ENCODE results near the gene SOX12. TPM values are rescaled to one million over a fixed set of nuclear protein-coding genes. Genes with fewer than 3 reads are reported as not detected.
"Not testable (repeated sequence)": the region's sequence is repeated elsewhere in the genome, so short reads cannot be mapped to it uniquely, and the experiment has no call there.

Gene SOX12
- polyA plus RNA-seq, 1 donor = 24.1 TPM

DNA sequence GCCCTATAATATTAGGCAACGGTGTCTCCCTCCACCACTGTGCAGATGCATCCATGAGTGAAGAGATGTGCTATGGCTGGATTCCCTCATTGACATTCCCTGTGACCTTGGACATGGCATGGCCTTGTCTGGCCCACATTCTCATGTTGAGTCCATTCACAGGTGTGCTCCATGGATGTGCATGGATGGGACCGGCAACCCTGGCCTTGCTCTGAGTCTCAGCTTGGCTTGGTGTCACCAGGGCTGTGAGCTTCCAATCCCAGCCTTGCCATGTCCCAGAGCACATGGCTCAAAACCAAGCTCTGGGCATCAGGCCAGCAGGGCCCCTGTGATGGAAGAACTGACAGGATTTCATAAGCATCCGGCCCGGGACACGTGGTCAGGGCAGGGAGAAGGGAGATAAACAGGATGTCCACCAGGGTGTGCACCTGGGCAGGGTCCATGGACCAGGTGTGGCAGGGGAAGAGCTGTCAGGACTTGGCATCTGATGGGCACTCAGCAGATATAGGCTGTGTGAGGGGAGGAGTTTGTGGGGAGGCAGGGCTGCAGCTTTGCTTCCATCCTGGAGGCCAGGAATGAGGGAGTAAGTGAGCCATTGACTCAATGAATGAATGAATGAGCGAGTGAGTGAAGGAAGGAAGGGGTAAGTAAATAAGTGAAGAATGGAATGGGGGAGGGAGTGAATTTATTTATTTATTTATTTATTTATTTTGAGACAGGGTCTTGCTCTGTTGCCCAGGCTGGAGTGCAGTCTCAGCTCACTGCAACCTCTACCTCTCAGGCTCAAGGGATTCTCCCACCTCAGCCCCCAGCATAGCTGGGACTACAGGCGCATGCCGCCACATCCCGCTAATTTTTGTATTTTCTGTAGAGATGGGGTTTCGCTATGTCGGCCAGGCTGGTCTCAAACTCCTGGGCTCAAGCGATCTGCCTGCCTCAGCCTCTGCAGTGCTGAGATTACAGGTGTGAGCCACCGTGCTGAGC, 37.2 kb downstream of the SOX12 start:
- no peak for DNase-seq (ENCODE audit: low read depth)

DNA sequence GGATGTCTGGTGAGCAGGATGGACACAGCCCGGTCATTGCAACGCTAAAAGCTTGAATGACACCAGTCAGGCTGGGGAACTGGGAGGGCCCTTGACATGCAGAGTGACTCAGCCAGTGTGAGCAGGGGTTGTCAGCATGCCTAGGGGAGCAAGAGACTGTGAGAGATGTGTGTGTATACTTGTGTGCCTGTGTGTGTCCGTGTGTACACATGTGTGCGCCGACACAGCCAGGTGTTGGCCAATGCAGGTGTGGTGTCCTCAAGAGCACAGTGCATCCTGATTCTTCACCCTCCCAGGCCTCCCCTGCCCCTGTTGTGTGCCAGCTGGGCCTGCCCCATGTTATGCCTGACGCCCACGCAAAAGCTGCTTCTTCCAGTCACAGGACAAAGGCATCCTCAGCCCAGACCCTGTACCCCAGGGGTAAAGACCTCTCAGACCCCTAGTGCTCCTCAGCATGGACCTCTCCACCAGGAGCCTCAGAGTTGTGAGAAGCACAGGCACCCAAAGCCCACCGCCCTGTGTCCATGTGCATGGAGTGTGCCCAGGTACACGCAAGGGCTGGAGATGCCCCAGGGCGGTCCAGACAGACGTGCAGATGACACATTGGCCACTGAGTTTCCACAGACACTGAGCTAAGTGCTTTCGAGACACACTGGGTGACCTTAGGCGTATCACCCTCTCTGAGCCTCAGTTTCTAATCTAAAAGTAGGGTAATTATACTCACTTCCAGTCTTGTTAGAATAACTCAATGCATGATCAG, 38.1 kb downstream of the SOX12 start:
- no peak for DNase-seq (ENCODE audit: low read depth)

DNA sequence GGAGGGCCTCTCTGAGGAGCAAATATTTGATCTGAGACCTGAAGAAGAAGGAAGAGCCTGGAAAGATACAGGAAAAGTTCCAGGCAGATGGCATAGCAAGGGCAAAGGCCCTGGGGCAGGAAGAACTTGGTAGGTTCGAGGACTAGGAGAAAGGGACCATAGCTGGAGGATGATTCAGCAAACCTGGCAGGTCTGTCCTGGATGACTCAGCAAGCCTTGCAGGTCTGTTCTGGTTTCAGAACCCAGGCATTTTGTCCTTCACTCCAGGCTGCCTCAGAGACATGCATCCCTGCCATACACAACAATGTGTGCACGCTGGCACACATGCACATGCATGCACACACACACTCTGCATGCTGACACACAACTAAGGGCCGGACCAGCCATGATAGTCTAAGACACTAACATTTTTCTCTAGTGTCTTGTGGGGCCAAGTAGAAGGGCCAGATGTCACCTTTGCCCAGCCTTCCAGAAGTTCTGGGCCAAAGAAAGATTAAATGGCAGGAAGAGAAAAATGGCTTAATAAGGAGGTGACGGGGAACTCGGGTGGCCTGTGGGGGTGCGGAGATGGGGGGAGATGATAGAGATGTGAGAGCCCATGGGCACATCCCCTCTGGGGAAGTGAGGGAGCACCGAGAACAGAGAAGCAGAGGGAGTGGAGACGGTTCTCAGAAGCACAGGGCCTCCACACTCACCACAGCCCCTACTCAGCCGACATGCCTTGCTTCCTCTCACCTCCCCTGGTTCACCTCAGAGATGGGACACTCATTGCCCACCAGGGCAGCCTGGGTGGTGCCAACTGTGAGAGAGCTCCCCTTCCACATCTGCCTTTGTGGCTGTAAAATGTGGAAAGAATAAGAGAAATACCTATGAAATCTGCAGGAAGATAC, 39.8 kb downstream of the SOX12 start:
- no peak for DNase-seq (ENCODE audit: low read depth)

DNA sequence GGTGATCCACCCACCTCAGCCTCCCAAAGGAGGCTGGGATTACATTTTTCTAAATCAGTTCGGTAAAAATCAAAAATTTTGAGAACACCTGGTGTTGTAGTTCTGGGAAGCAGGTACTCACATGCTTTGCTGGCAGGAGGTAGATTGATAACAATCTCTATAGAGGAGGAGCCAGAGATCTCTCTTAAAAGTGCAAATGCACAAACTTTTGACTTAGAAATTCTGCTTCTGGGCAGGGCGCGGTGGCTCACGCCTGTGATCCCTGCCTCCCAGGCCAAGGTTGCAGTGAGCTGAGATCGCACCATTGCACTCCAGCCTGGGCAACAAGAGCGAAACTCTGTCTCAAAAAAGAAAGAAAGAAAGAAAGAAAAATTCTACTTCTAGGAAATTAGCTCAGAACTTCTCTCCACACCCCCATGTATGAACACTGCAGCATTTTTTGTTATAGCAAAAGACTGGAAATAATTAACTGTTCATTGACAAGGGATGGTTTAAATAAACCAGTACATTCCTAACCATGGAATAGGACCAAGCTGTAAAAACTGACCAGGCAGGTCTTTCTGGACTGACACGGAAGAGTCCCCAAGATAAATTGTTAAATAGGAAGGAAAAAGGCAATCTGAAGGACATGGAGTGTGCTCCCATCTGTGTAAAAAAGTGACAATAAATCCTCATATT, 40.8 kb downstream of the SOX12 start:
- no peak for DNase-seq (ENCODE audit: low read depth)

DNA sequence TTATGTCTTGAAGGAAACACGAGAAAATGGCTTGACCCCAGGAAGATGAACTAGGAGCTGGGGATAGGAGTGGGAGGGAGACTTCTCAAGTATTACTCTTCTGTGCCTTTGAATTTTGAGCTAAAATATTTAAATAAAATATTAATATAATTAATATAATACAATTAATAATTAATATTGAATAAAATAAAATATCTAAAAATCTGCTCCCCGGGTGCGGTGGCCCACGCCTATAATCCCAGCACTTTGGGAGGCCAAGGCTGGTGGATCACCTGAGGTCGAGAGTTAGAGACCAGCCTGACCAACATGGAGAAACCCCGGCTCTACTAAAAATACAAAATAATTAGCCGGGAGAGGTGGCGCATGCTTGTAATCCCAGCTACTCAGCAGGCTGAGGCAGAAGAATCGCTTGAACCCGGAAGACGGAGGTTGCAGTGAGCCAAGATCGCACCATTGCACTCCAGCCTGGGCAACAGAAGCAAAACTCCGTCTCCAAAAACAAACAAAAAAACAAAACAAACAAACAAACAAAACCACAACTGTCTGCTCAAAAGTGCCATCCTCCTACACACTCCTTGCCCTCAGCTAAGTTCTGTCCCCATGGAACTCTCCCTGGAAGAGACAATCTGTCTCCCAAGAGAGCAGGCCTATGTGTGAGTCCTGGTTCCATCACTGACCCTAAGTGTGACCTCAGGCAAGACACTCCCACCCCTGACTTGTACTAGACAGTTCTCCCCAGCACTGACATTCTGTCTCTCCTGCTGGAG, 41.5 kb downstream of the SOX12 start:
- no peak for DNase-seq (ENCODE audit: low read depth)

DNA sequence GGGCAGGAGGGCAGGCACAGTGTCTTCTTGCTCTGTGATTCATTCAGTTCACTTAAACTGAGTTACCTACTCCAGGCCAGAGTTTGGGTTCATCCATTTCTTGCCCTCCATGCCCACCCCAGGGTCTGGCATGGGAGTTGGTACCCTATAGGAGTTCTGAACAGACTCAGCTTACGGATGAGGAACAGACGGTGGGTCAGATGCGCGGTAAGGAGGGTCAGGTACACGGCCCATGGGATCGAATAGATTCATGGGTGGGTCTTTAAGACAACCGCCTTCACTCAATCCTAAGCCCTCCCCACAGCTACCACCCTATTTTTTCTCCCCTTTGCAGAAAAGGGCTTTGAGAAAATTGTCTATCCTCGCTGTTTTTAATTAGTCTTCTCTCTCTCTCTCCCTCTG, 42.1 kb downstream of the SOX12 start:
- no peak for DNase-seq (ENCODE audit: low read depth)

DNA sequence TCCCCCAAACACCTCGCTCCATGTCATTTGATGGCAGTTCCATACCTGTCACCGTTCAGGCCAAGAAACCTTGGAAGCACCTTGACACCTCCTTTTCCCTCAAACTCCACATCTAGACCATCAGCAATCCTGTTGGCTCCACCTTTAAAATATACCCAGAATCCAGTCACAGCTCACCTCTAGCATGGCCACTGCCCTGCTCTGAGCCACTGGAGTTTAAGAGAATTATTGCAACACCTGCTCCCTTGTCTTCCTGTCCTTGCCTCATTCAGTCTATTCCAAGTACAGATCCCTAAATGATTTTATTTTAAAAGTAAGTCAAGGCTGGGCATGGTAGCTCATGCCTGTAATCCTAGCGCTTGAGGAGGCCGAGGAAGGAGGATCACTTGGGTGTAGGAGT, 43.6 kb downstream of the SOX12 start:
- DNase-seq (ENCODE audit: low read depth) = no peak

DNA sequence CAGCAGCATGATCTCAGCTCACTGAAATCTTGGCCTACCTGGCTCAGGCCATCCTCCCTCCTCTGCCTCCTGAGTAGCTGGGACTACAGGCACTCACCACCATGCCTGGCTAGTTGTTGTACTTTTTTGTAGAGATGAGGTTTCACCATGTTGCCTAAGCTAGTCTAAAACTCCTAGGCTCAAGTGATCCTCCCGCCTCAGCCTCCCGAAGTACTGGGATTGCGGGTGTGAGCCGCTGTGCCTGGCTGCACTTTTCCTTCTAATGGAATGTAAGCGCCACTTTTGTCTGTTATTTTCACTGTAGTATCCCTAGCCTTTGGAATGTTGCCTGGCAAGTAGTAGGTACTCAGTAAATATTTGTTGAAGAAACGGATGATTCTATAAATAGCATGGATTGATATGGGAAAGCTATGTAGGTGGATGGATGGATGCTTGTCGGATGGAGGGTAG, 44.8 kb downstream of the SOX12 start:
- DNase-seq (ENCODE audit: low read depth) = no peak

DNA sequence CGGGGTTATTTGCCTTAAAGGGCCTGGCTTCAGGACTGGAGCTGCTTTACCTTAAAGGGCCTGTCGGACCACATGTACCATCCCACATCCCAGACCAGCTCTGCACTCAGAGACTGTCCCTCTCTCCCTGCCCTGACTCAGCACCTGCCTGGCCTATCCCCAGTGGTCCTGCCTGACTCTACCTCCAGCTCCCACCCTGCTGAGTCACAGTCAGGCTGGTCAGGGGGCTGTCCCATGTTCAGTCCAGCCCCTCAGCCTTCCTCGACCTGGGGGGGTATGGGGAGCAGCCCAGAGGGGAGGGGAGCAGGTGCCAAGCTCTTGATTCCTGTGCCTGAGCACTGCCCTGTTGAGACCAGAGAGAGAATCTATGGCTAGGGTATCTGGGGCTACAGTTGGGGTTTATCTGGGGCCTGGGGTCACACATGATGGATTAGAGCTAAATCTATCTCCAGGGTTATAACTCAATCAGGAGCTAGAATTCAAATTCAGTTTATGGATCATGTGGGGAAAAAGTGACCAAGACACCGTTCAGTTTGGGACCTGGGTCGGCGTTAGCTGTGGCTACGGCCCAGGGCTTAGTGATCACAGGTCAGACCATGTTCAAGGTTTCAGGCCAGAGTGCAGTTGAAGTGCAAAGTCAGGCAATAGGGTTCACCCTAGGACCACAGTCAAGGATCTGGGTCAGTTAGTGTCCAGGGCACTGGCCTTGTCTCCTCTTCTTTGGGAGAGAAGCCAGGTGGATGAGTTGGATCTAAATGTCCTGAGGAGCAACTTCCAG, 45.8 kb downstream of the SOX12 start:
- DNase-seq (ENCODE audit: low read depth) = no peak

DNA sequence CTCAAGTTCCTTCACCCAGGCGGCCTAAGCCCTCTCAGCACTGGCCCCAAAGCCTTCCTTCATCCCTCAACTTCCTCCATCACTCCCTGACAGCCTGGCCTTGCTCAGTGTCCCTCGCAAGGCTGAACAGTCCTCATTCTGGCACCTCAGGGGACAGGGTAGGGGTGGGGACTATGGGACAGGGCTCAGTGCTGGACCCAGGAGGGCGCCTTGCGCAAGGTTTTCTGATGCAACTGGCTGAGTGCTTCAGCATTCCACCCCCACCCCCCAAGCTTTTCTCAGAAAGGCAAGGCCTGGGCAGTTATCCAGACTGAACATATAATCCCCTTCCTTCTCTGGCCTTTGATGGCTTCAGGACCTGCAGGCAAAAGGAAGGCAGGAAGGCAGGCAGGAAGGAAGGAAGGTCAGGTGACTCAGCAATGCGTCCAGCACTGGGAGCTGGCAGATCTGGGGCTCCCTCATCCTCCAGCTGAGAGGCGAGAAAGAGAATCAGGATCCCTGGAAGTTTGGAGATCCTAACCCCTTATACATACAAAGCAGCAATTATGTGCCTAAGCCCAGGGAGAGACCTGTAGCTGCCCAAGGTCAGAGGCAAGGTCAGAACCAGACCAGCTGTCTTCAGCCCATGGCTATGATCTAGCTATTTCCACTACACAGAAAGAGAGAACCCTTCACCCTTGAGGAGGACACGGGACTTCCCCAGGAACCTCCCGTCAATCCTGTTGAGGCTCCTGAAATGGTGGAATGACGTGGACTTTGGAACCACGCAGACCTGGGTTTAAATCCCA, 46.6 kb downstream of the SOX12 start:
- peak; percentile 14 for DNase-seq (ENCODE audit: low read depth)

DNA sequence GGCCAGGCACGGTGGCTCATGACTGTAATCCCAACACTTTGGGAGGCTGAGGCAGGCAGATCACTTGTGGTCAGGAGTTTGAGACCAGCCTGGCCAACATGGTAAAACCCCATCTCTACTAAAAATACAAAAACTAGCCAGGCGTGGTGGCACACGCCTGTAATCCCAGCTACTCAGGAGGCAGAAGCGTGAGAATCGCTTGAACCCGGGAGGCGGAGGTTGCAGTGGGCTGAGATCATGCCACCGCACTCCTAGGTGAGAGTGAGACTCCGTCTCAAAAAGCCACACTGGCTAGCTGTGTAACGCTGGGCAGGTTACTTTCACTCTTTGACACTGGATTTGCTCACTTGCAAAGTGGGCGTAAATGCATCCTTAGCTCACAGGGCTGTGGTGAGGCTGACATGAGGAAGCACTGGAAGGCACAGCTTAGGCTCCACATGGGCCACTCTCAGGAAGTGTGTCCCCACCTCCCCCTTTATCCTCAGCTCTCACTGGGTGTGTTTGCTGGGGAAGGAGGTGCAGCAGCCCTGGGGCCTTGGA, 47.3 kb downstream of the SOX12 start:
- not testable (repeated sequence) for DNase-seq (ENCODE audit: low read depth)

DNA sequence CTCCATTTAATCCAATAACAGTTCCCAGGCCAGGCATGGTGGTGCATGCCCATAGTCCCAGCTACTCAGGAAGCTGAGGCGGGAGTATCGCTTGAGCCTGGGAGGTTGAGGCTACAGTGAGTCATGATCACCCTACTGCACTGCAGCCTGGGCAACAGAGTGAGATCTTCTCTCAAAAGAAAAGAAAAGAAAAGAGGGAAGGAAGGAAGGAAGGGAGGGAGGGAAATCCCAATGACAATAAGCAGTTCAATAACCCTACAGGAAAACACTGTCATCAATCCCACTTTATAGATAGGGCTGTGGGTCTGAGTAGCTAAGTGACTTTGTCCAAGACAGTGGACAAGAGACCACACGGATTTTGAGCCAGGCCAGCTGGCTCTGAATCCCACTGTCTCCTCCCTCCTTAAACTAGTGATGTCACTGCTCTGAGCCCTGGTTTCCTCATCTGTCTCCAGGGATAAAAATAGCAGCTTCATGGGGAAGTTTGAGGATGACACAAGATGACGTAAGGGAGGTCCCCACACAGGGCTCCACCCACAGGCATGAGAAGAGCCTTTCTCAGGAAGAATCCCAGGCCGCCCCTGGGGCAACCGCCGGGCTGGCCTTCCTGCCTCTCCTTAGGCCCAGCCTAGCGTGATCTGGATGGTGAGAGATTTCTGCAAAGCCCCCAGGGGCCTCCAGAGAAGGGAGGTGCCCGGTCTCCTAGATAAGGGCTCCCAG, 48.0 kb downstream of the SOX12 start:
- DNase-seq (ENCODE audit: low read depth) = no peak

DNA sequence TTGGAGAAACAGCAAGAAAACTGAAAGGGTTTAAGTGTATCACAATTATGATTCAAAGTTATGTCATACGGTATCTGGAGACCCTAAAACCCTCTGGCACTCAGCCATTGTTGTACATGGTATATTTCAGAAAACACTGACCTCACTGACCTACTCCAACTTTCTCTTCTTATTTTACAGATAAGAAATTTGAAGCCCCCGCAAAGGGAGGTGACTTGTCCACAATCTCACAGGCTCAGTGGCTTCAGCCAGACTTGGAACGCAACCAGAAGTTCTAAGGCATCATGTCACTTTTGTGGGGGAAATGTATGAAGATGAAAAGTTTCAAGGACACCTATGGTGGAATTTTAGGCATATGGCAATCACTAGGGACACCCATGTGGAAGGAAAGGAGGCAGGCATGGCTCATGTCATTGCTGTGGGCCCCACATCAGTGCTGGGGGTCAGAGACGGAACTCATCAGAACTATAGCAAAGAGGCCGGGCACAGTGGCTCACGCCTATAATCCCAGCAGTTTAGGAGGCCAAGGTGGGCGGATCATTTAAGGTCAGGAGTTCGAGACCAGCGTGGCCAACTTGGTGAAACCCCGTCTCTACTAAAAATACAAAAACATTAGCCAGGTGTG, 50.0 kb downstream of the SOX12 start:
- DNase-seq (ENCODE audit: low read depth) = no peak

DNA sequence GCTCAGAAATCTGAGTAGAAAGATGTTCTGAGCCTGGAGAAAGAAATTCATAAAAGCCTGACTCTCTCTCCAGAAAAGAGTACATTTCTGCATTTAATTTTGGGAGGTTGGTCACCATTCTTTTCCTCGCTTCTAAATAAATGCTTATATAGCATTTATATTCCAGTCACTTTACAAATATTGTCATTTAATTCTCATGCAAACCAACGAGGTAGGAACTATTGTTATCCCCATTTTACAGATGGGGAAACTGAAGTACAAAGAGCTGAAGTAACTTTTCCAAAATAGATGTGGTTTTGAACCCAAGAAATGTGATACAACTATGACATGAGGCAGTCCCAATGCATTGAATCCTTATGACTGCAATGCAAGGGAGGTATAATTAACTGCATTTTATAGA, 50.7 kb downstream of the SOX12 start:
- no peak for DNase-seq (ENCODE audit: low read depth)

DNA sequence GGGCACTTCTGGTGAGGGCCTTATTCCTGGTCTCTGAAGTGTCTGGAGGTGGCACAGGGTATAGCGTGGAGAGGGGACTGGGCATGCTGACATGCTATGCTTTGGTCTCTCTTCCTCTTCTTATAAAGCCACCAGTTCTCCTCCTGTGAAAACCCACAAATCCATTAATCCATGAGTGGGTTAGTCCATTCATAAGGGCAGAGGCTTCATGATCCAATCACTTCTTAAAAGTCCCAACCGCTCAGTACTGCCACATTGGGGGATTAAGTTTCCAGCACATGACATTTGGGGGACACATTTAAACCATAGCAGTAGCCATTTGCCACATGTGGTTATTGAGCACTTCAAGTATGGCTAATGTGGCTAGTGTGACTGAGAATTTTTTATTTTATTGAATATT, 51.4 kb downstream of the SOX12 start:
- no peak for DNase-seq (ENCODE audit: low read depth)

DNA sequence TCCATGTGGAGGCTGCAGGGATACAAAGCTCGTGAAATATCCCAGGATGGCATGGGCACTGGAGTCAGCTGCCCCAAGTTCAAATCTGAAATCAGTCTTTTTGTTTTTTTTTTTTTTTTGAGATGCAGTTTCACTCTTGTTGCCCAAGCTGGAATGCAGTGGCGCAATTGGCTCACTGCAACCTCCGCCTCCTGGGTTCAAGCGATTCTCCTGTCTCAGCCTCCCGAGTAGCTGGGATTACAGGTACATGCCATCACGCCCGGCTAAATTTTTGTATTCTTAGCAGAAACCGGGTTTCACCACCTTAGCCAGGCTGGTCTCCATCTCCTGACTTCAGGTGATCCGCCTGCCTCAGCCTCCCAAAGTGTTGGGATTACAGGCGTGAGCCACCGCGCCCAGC, 52.2 kb downstream of the SOX12 start:
- not testable (repeated sequence) for DNase-seq (ENCODE audit: low read depth)

DNA sequence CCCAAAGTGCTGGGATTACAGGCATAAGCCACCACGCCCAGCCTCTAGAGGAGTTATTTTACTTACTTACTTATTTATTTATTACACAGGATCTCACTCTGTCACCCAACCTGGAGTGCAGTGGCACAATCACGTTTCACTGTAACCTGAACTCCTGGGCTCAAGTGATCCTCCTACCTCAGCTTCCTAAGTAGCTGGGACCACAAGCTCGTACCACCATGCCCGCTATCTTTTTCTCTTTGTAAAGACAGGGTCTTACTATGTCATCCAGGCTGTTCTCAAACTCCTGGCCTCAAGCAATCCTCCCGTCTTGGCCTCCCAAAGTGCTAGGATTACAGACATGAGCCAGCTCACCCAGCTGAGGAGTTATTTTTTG, 53.6 kb downstream of the SOX12 start:
- DNase-seq (ENCODE audit: low read depth) = no peak

All from forelimb muscle (tissue), 1 donor.